Esophagus squamous epithelium (tissue), 5 donors: ENCODE results near the gene LUC7L. TPM values are rescaled to one million over a fixed set of nuclear protein-coding genes. Genes with fewer than 3 reads are reported as not detected.

Source experiments
- DNase-seq: peaks from one replicate; lab custom pipeline; 2025; lab: John Stamatoyannopoulos, UW
- H3K27ac ChIP-seq, 4 donors: fragments of 200-600 bp; sonication (generic); one replicate each; pipeline ENCODE4 v1.5.1; 2016 to 2019; ENCODE audit warnings: mild to moderate bottlenecking in 1 of 4
- H3K27me3 ChIP-seq, 4 donors: fragments of 200-600 bp; sonication (generic); 1 replicate in 3 of 4; 2 replicates in 1 of 4; pipeline versions ENCODE4 v1.5.1 to v1.6.0; 2017 to 2021; ENCODE audit warnings: antibody characterized with exemption in 1 of 4
- H3K36me3 ChIP-seq, 3 donors: fragments of 200-600 bp; sonication (generic); one replicate each; pipeline ENCODE4 v1.5.1; 2016 to 2019
- H3K4me1 ChIP-seq, 3 donors: fragments of 200-600 bp; sonication (generic); one replicate each; pipeline ENCODE4 v1.5.1; 2017 to 2019
- H3K4me3 ChIP-seq, 4 donors: fragments of 200-600 bp; sonication (generic); 1 replicate in 3 of 4; 2 replicates in 1 of 4; pipeline ENCODE4 v1.5.1; 2016 to 2019; ENCODE audit warnings: mild to moderate bottlenecking in 2 of 4, moderate library complexity in 1 of 4
- H3K9me3 ChIP-seq, 3 donors: fragments of 200-600 bp; sonication (generic); one replicate each; pipeline ENCODE4 v1.5.1; 2016 to 2019
- POLR2A ChIP-seq, 4 donors: fragments of 450-650 bp; IDR thresholded peaks; one replicate each; pipeline ENCODE4 v1.6.1; 2017; ENCODE audit warnings: antibody characterized with exemption in 4 of 4, mild to moderate bottlenecking in 4 of 4, moderate library complexity in 3 of 4
- WGBS, 2 donors: methylation state at CpG; one replicate each; pipeline ENCODE4 v1.1.5; 2018; 5-methylcytosine and 5-hydroxymethylcytosine counted together
- intact Hi-C: fragments of 100-400 bp; cut with DNase I; formaldehyde crosslinking; loops from one replicate; pipeline ENCODE4 v1.15.0; 2022
- total RNA-seq, 4 donors: library from RNA; depleted of rRNA; stranded (reverse); fragments of >200 nt; gene quantifications; one replicate each; pipeline ENCODE4 v1.1.0, GENCODE V29; 2016
- TF ChIP-seq, protein P1 (sequence below), 6 experiments: fragments of 450-650 bp in 4 of 6; fragments of 200-600 bp in 2 of 6; sonication (generic) in 2 of 6; IDR thresholded peaks; one replicate each; pipeline ENCODE4 v1.5.1; 2016 to 2019; ENCODE audit warnings: antibody characterized with exemption in 6 of 6, mild to moderate bottlenecking in 4 of 6, moderate library complexity in 4 of 6
- donor health status: DM: yes; HTN: yes; CAD: no.

The LUC7L gene
- total RNA-seq, 4 donors from 2014 or later: 33.5 to 74.2 (median 46.5) TPM

- Histone ChIP-seq H3K4me3 (peak overlapping the region; percentile 28 to 65 (median 46)), H3K36me3 (no peaks in the 10 kb centered on the region), H3K9me3 (no peaks in the 10 kb centered on the region), H3K4me1 (peaks cover 11 to 50% (median 28%) of the 10 kb centered on the region in 3 donors), H3K27me3 (peaks cover 0 to 68% (median 3%) of the 10 kb centered on the region in 4 donors), H3K27ac (peak overlapping the region in 1 of 4 donors; percentile 46)
- no peak for TF ChIP-seq POLR2A (IDR thresholded peaks at IDR 0.05)
- TF ChIP-seq, protein P1, sequence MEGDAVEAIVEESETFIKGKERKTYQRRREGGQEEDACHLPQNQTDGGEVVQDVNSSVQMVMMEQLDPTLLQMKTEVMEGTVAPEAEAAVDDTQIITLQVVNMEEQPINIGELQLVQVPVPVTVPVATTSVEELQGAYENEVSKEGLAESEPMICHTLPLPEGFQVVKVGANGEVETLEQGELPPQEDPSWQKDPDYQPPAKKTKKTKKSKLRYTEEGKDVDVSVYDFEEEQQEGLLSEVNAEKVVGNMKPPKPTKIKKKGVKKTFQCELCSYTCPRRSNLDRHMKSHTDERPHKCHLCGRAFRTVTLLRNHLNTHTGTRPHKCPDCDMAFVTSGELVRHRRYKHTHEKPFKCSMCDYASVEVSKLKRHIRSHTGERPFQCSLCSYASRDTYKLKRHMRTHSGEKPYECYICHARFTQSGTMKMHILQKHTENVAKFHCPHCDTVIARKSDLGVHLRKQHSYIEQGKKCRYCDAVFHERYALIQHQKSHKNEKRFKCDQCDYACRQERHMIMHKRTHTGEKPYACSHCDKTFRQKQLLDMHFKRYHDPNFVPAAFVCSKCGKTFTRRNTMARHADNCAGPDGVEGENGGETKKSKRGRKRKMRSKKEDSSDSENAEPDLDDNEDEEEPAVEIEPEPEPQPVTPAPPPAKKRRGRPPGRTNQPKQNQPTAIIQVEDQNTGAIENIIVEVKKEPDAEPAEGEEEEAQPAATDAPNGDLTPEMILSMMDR (IDR thresholded peaks at IDR 0.05): no peak
- no peak for DNase-seq
- WGBS, 2 donors: 7% methylated on average over 10 of the region's 58 CpGs; no CpG with 5 or more reads in 1 of the 2 donors
- intact Hi-C loops: no loop called here
Measured at GRCh38 chr16:275041-275641, 45.9 kb upstream of the LUC7L start.

- Histone ChIP-seq H3K9me3 (no peaks in the 10 kb centered on the region), H3K27ac (no peak overlapping the region), H3K4me3 (no peak overlapping the region), H3K4me1 (peaks cover 11 to 43% (median 19%) of the 10 kb centered on the region in 3 donors), H3K36me3 (no peaks in the 10 kb centered on the region), H3K27me3 (peaks cover 0 to 57% (median 0%) of the 10 kb centered on the region in 4 donors)
- no peak for DNase-seq
- 60% methylated on average over 2 of the region's 30 CpGs; no CpG with 5 or more reads in 1 of the 2 donors for WGBS, 2 donors
- no peak for TF ChIP-seq POLR2A (IDR thresholded peaks at IDR 0.05)
- TF ChIP-seq, protein P1 (IDR thresholded peaks at IDR 0.05): no peak
- intact Hi-C loops: no loop called here
Measured at GRCh38 chr16:273547-274421, 44.5 kb upstream of the LUC7L start.

DNA sequence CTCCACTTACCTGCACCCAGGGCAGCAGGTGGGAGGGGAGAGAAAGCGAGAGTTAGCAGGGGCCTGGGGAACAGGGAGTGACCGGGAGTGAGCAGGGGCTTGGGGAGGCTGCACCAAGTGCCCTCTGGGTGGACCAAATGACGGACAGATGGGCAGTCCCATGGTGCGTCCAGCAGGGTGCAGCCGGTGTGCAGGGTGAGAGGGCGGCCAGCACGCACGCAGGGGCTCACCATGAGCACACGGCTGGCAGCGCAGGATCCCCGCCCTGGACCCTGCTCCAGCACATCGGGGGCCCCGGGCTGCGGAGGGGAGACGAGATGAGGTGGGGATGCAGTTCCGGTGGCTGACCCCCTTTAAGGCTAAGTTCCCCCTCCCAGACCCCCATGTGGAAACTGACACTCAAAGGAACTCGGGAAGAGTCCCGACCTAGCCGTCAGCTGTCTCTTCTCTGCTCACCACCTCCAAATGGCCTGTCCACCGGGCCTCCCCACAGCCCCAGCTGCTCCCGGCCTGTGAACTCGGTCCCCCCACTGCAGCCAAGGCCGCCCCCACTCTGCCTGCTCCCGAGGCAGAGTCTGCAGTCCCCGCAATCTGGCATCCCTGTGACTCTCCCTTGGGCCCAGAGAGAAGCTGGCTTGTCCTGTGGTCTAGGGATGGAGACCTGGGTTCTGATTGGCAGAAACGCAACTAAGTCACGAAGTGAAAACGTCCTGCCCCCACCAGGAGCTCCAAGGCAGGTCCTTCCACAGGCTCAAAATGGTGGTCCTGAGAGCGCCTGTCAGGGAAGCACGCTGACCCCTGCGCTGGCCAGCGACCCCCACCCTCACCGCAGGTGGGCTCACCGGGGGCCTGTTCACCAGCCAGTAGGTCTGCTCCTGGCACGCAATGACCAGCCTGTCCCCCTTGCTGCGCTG, 43.6 kb upstream of the LUC7L start:
- H3K27me3 ChIP-seq: peaks cover 0 to 54% (median 0%) of the 10 kb centered on the region in 4 donors
- H3K4me1 ChIP-seq: peaks cover 11 to 49% (median 19%) of the 10 kb centered on the region in 3 donors
- H3K4me3 ChIP-seq: no peak overlapping the region
- H3K9me3 ChIP-seq: no peaks in the 10 kb centered on the region
- TF ChIP-seq POLR2A (IDR thresholded peaks at IDR 0.05): no peak
- TF ChIP-seq, protein P1 (IDR thresholded peaks at IDR 0.05): no peak
- 81 to 84% methylated on average over 10 of the region's 36 CpGs for WGBS, 2 donors
- H3K36me3 ChIP-seq: no peaks in the 10 kb centered on the region
- no peak for DNase-seq
- no peak overlapping the region for H3K27ac ChIP-seq
- intact Hi-C loops: no loop called here

GRCh38 chr16:270381-271255, 41.4 kb upstream of the LUC7L start:
- Histone ChIP-seq H3K27me3 (peaks cover 0 to 37% (median 0%) of the 10 kb centered on the region in 4 donors), H3K27ac (no peak overlapping the region), H3K4me1 (peaks cover 8 to 47% (median 15%) of the 10 kb centered on the region in 3 donors), H3K9me3 (no peaks in the 10 kb centered on the region), H3K36me3 (peaks cover 0 to under 1% (median 0%) of the 10 kb centered on the region in 3 donors), H3K4me3 (no peak overlapping the region)
- WGBS, 2 donors: 79 to 80% methylated on average over 1 to 16 of the region's 34 CpGs
- TF ChIP-seq POLR2A (IDR thresholded peaks at IDR 0.05): no peak
- TF ChIP-seq, protein P1 (IDR thresholded peaks at IDR 0.05): no peak
- intact Hi-C loops: no loop called here
- no peak for DNase-seq
